GM21367 (cell line): Measurements from ENCODE around the gene BCAN.
"Not testable (repeated sequence)": the region's sequence is repeated elsewhere in the genome, so short reads cannot be mapped to it uniquely, and the experiment has no call there.

Experiments used
- ATAC-seq: cut with Tn5 transposase; IDR thresholded peaks from one replicate; pipeline ENCODE4 v1.9.1; 2021; ENCODE audit not compliant: unreplicated experiment

BCAN gene

GRCh38 chr1:156616463-156616862, 25.5 kb upstream of the BCAN start:
- no peak for ATAC-seq

DNA sequence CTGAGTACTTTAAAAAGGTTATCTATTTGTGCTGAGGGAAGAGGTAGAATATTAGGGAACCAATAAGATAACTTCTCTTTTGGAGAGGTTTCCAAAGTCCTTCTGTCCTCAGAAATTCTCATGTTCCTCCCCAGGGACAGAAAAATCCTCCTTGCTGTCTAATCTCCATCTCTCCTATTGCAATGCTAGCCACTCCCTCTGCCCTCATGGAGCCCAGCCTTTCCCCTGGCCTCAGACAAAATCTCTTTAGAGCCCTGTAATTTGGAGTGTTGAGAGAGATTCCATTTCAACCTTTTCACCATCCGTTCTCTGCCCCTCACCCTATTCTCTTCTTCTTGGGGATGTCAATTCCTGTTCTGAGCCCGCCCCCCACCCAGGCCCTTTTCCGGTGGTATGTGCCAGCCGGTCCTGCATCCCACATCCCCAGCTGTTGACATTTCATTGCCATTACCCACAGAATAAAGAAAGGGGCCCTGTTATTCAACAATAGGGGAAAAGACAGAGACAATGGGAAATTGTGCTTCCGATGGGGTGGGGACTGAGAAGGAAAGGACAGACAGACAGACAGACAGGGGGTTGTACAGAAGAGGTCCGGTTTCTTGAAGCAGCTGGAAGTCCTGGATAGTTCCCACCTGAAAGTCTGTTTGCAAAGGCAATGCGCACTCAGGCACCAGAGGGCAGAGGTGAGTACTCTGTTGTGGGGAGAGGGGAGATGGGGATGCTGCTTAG, 22.9 kb upstream of the BCAN start, which contains the start of gene HAPLN2:
TSS of gene HAPLN2 (plus strand) at position 563 of the 729 bp plus-strand sequence. CDS start 4,076 bp downstream, outside the sequence.
- no peak for ATAC-seq

DNA sequence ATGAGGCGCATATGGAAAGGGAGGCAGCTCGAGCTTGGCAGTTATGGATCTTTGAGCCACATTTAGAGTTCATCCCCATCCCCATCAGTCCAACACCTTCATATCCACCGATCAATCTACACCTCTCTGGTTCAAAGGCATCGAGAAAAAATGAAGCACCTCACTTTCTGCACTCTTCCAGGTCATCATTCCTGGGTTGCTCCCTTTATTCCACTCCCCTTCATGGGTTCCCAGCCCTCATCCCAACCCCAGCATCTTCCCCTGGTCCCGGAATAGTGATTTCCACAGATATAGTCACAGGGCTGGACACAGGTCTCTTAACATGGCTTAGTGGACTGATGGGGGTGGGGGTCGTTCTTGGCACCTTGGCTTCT, 22.3 kb upstream of the BCAN start:
- ATAC-seq = no peak

- no peak for ATAC-seq
These were observed 19.2 kb upstream of the BCAN start for GRCh38 chr1:156622581-156623297.

GRCh38 chr1:156623946-156624813, 17.7 kb upstream of the BCAN start:
- ATAC-seq = no peak

DNA sequence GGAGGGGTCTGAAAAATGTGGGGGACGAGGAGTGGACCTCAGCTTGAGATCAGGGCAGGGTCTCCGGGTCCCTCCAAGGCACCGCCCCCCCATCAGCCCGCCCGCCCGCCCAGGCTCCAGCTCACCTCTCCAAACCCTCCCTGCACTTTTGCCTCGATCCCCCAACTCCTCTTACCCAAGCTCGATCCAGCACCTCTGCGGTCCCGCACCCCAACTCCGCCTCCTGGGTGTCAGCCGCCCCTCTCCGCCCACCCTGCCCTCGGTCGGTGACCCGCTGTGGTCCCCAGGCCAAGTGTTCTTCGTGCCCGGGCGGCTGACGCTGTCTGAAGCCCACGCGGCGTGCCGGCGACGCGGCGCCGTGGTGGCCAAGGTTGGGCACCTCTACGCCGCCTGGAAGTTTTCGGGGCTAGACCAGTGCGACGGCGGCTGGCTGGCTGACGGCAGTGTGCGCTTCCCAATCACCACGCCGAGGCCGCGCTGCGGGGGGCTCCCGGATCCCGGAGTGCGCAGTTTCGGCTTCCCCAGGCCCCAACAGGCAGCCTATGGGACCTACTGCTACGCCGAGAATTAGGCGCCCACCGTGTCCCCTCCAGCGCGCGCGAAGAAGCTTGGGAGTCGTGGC, 17.0 kb upstream of the BCAN start:
- ATAC-seq = no peak

- no peak for ATAC-seq
These were observed 16.4 kb upstream of the BCAN start for GRCh38 chr1:156625436-156626078.

- ATAC-seq = no peak
These were observed 15.9 kb upstream of the BCAN start for GRCh38 chr1:156626079-156626438.

GRCh38 chr1:156627313-156627880, 14.5 kb upstream of the BCAN start:
- ATAC-seq = no peak

GRCh38 chr1:156629823-156630449, 12.0 kb upstream of the BCAN start:
- ATAC-seq = no peak

DNA sequence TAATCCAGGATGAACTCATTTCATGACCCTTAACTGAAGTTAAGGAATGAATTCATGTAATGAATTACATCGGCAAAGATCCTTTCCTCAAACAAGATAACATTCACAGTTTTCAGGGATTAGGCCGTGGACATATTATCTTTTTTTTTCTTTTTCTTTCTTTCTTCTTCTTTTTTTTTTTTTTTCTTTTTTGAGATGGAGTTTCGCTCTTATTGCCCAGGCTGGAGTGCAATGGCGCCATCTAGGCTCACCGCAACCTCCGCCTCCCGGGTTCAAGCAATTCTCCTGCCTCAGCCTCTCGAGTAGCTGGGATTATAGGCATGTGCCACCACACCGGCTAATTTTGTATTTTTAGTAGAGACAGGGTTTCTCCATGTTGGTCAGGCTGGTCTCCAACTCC, 10.8 kb upstream of the BCAN start:
- not testable (repeated sequence) for ATAC-seq

- ATAC-seq = no peak
These were observed 9.6 kb upstream of the BCAN start for GRCh38 chr1:156632355-156632754.

DNA sequence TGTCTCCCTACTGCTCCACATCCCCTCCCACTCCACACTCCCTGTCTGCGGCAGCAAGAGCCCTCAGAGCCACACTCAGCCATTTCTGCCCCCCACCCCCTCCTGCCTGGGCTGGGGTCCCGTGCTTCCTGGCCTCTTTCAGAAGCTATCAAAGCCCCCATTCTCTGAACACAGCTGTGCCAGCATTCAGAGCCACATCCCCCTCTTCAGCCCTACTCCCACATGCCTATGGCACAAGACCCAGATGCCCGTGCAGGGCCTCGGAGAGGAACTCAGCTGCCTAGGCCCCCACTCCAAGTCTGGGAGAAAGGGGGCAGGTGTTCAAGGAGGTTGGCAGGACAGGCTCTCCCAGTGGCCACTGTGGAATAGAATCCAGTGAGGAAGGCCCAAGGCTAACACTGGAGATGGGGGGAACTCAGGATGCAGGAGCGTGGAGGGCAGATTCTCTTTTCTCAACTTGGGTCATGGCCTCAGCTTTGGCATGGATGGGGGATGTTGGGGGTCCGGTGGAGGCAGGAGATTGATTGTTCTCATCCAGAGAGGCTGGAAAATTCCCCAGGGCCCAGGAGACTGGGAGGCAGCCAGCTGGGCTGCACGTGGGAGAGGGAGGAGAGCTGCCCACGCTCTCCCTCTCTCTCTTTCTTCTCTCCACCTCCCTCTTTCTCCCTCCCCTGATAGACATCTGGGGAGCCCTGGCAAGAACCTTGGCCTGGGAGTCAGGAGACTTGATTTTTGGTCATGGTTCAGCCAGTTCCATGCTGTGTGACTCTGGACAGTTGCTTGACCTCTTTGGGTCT, 3.5 kb upstream of the BCAN start:
- ATAC-seq = no peak

DNA sequence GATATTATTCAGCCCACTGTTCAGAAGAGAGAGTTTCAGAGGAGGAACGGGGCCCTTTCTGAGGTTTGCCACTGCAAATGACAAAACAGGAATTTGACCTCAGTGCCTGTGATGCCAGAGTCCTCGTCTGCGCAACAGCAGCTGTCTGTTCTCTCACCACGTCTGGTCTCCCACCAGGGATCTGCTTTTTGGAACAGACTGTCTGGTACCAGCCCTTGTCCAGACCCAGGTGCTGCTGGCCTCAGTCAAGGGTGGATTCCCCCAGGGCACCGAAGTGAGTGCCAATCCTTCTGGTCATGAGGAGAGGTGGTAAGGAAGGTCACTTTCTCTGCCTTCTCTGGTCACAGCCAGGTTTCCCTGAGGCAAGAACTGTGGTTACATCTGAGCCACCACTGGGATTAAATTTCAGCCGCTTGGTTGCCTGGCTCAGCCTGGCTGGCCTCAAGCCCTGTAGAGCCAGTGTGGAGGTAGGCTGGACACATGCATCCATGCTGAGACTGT, 2.3 kb upstream of the BCAN start:
- no peak for ATAC-seq

GRCh38 chr1:156640842-156641706, 843 bp upstream of the BCAN start:
- no peak for ATAC-seq

- no peak for ATAC-seq
These were observed 540 bp downstream of the BCAN start for GRCh38 chr1:156642265-156643048.
